A673 (cell line): ENCODE measurements around the gene PLEKHB1. TPM values are rescaled to one million over a fixed set of nuclear protein-coding genes. Genes with fewer than 3 reads are reported as not detected.

Source experiments
- BruUV-seq: library from RNA; stranded (reverse); fragments of 400-500 nt; replicated peaks from 2 replicates; lab custom pipeline; 2021; lab: Mats Ljungman, UMichigan
- CTCF ChIA-PET: fragments of 300-600 bp; sonication (Branson Sonifier 250); formaldehyde crosslinking; loops from one replicate; lab custom pipeline; 2022; ENCODE audit warnings: antibody characterized with exemption; lab: Charles Lee
- POLR2A ChIA-PET: fragments of 300-600 bp; sonication (Branson Sonifier 250); formaldehyde crosslinking; loops from one replicate; lab custom pipeline; 2022; ENCODE audit warnings: antibody characterized with exemption; ENCODE audit not compliant: low non-redundant PET; lab: Charles Lee
- DNase-seq: peaks from one replicate; pipeline ENCODE4 v3.0.0-alpha.2; 2015; ENCODE audit warnings: low spot score
- H3K27ac ChIP-seq: fragments of 200-600 bp; sonication (generic); 2 replicates; pipeline ENCODE4 v1.5.1; 2016; ENCODE audit warnings: mixed run types, low read depth, mild to moderate bottlenecking, mixed read lengths, antibody characterized with exemption, low read length; ENCODE audit not compliant: poor library complexity, severe bottlenecking
- H3K27me3 ChIP-seq: fragments of 200-600 bp; sonication (generic); replicated peaks from 2 replicates; pipeline ENCODE4 v1.6.1; 2017; ENCODE audit warnings: mixed run types, low read depth, mild to moderate bottlenecking, mixed read lengths, antibody characterized with exemption, low read length; ENCODE audit not compliant: insufficient read depth, poor library complexity
- H3K36me3 ChIP-seq: fragments of 200-600 bp; sonication (generic); 2 replicates; pipeline ENCODE4 v1.6.1; 2016; ENCODE audit warnings: mixed run types, mild to moderate bottlenecking, mixed read lengths, antibody characterized with exemption, low read length; ENCODE audit not compliant: insufficient read depth, poor library complexity, severe bottlenecking
- H3K4me1 ChIP-seq: fragments of 200-600 bp; sonication (generic); 2 replicates; pipeline ENCODE4 v1.6.1; 2017; ENCODE audit warnings: mixed run types, mild to moderate bottlenecking, mixed read lengths, antibody characterized with exemption, low read length; ENCODE audit not compliant: insufficient read depth, poor library complexity, severe bottlenecking
- H3K4me3 ChIP-seq: fragments of 200-600 bp; sonication (generic); 2 replicates; pipeline ENCODE4 v1.5.1; 2016; ENCODE audit warnings: low read depth, mixed run types, mild to moderate bottlenecking, mixed read lengths, low read length; ENCODE audit not compliant: poor library complexity, severe bottlenecking
- H3K9me3 ChIP-seq: fragments of 200-600 bp; sonication (generic); 2 replicates; pipeline ENCODE4 v1.6.1; 2016; ENCODE audit warnings: mixed run types, low read depth, mild to moderate bottlenecking, mixed read lengths, antibody characterized with exemption, low read length; ENCODE audit not compliant: poor library complexity, severe bottlenecking
- EZH2 ChIP-seq: fragments of 200-600 bp; sonication (generic); IDR thresholded peaks from 2 replicates; pipeline ENCODE4 v1.6.1; 2017; ENCODE audit warnings: borderline replicate concordance, low read depth, mild to moderate bottlenecking, mixed read lengths, antibody characterized with exemption, low read length; ENCODE audit not compliant: poor library complexity, severe bottlenecking
- intact Hi-C: fragments of 100-400 bp; cut with micrococcal nuclease; formaldehyde crosslinking; loops from one replicate; pipeline ENCODE4 v1.10.0; 2022; ENCODE audit not compliant: unreplicated experiment
- total RNA-seq: library from RNA; stranded (reverse); gene quantifications from 2 replicates; pipeline ENCODE4 v1.2.3, GENCODE V29; 2021
- TF ChIP-seq, protein P1 (sequence below): fragments of 300-800, 200-600 bp; sonication (generic); conservative IDR thresholded peaks from 2 replicates; pipeline ENCODE4 v1.5.1; 2017; ENCODE audit warnings: low read depth, mild to moderate bottlenecking, antibody characterized with exemption, low read length, moderate library complexity, mixed read lengths

The PLEKHB1 gene
- total RNA-seq, 1 experiment from 2014 or later = not detected

DNA sequence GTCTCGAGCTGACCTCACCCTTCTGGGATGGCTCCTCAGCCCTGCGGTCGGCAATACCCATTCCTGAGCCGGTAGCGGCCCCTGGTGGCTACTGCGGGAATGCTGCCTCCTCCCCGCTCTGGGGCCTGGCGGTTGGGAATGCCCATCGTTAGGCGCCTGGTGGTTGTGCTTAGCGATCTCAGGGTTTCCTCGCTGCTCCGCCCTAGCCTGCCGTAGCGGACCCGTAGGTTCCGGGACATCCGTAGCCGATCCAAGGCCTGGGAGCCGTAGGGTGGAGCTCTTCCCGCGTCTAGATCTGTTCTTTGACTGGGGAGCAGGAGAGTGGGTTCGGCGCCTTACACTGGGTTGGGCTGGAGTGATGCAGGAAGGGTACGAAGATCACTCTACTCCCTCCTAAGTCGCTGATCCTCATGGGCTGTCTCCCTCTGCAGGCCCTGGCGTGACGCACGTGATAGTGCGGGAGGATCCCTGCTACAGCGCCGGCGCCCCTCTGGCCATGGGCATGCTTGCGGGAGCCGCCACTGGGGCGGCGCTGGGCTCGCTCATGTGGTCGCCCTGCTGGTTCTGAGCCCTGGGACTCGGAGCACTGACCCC, 14.8 kb downstream of the PLEKHB1 start:
- H3K36me3 ChIP-seq = no peaks in the 10 kb centered on the region
- H3K9me3 ChIP-seq = no peaks in the 10 kb centered on the region
- ChIA-PET CTCF (interaction anchor here (0.5 to 4.3 kb wide), 15 partner anchors 15 to 833 kb away, joined by 3 to 28 read pairs (median 4); no protein-coding TSS in a partner anchor), POLR2A (no interaction called here)
- TF ChIP-seq, protein P1, sequence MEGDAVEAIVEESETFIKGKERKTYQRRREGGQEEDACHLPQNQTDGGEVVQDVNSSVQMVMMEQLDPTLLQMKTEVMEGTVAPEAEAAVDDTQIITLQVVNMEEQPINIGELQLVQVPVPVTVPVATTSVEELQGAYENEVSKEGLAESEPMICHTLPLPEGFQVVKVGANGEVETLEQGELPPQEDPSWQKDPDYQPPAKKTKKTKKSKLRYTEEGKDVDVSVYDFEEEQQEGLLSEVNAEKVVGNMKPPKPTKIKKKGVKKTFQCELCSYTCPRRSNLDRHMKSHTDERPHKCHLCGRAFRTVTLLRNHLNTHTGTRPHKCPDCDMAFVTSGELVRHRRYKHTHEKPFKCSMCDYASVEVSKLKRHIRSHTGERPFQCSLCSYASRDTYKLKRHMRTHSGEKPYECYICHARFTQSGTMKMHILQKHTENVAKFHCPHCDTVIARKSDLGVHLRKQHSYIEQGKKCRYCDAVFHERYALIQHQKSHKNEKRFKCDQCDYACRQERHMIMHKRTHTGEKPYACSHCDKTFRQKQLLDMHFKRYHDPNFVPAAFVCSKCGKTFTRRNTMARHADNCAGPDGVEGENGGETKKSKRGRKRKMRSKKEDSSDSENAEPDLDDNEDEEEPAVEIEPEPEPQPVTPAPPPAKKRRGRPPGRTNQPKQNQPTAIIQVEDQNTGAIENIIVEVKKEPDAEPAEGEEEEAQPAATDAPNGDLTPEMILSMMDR = peak; percentile 100
- no peak for TF ChIP-seq EZH2
- peak; percentile 95 for DNase-seq
- no peak overlapping the region for H3K27ac ChIP-seq
- peak overlapping the region; percentile 42 for H3K4me3 ChIP-seq
- intact Hi-C loops = loop anchor here (1.0 to 10.0 kb wide), 5 partner anchors 36 to 309 kb away; no protein-coding TSS in a partner anchor
- no TSS peak for BruUV-seq
- H3K27me3 ChIP-seq = no peaks in the 10 kb centered on the region
- H3K4me1 ChIP-seq = no peaks in the 10 kb centered on the region

DNA sequence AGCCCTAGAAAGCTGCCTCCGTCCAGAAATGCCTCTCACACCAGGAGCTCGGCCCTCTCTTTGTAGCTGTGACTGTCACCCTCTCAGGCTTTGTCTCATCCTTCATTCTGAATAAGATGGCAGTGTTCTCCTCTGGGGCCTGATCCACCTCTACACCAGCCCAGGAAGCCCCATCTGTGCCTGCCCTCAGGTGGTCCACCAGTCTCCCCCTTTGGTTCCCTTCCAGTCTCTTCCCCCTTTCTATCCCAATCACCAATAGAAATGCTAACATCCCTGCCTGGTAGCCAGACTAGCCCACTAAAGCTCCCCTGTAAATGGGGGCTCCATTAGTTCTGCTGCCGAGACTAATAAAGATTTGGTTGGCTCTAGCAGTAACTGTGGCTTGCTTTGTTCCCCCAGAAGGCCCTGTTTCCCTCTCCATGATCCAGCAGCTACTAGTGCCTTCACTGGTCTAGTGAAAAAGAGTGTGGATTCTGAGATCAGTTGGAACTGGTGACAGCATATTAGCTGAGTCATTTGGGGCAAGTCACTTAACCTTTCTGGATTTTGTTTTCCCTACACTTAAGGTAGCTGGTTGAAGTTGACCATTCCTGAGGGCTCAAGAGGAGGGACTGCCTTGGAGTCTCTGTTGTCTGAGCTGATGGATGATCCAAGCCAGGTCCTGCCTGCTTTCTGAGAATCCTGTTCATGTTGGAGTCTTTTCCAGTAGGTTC, 16.2 kb downstream of the PLEKHB1 start:
- intact Hi-C loops = loop anchor here (10.0 kb wide), 1 partner anchor 272 kb away; no protein-coding TSS in a partner anchor
- Histone ChIP-seq H3K4me3 (no peak overlapping the region), H3K4me1 (no peaks in the 10 kb centered on the region), H3K27me3 (no peaks in the 10 kb centered on the region), H3K27ac (no peak overlapping the region), H3K36me3 (no peaks in the 10 kb centered on the region), H3K9me3 (no peaks in the 10 kb centered on the region)
- ChIA-PET POLR2A (no interaction called here), CTCF (interaction anchor here (0.6 to 4.3 kb wide), 5 partner anchors 37 to 831 kb away, joined by 5 to 19 read pairs (median 6); no protein-coding TSS in a partner anchor)
- DNase-seq = no peak
- TF ChIP-seq, protein P1 = no peak
- no peak for TF ChIP-seq EZH2
- no TSS peak for BruUV-seq

DNA sequence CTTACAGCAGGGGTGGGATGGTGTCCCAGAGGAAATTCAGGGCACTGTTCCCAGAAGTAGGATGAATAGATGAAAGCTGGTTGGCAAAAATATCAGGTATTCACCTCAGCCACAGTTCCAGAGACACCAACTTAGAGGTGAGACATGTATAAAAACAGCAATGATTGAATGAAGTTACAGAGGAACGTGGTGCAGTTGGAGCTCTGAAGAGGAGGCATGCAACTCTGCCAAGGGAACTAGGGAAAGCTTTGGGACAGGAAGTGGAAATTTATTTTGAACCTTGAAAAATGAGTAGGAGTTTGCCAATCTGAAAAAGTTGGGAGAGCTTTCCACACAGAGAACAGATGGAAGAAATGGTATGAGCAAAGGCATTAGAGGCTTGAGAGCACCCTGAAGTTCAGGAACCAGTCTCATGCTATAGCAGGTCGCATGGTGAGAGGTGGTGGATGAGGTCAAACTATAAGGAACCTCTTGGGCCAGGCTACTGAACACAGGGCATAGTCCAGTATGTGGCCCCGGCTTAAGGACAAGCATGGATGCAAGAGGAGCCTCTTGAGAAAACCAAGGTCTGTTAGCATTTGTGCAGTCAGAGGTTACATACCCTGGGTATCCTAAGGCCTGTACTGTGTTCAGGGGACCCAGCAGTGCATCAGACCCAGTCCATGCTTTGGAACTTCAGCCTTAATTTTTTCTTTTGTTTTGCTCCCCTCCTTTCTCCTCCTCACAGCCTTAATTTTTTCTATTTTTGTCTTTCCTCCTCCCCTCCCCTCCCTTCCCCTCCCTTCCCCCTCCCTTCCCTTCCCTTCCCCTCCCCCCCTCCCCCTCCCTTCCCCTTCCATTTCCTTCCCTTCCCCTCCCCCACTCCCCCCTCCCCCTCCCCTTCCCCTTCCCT, 17.5 kb downstream of the PLEKHB1 start:
- intact Hi-C loops = loop anchor here (10.0 kb wide), 1 partner anchor 271 kb away; no protein-coding TSS in a partner anchor
- BruUV-seq = no TSS peak
- Histone ChIP-seq H3K36me3 (no peaks in the 10 kb centered on the region), H3K4me3 (no peak overlapping the region), H3K4me1 (no peaks in the 10 kb centered on the region), H3K27me3 (no peaks in the 10 kb centered on the region), H3K27ac (no peak overlapping the region), H3K9me3 (no peaks in the 10 kb centered on the region)
- TF ChIP-seq, protein P1 = no peak
- no peak for TF ChIP-seq EZH2
- POLR2A ChIA-PET = no interaction called here
- CTCF ChIA-PET = interaction anchor here (1.1 kb wide), 1 partner anchor 833 kb away, joined by 6 read pairs; no protein-coding TSS in a partner anchor
- DNase-seq = no peak
